SK-N-SH (cell line): ENCODE data around the gene NADK. TPM values are rescaled to one million over a fixed set of nuclear protein-coding genes. Genes with fewer than 3 reads are reported as not detected.

Experiments used
- CTCF ChIA-PET: fragments of 300-600, 350-600 bp; formaldehyde crosslinking; extraction: SDS; loops from one replicate; lab custom pipeline; 2021; lab: Yijun Ruan, JAX
- POLR2A ChIA-PET: fragments of 350-600 bp; sonication (Branson Sonifier 250); formaldehyde crosslinking; extraction: SDS; loops from one replicate; lab custom pipeline; 2020; ENCODE audit warnings: antibody characterized with exemption, inconsistent platforms; lab: Yijun Ruan, JAX
- DNase-seq: peaks from one replicate; pipeline ENCODE4 v3.0.0; 2012
- H2AFZ ChIP-seq: fragments of 200-600 bp; sonication (generic); 2 replicates; pipeline ENCODE4 v1.8.1; 2016; ENCODE audit warnings: antibody characterized with exemption, mild to moderate bottlenecking, low read depth
- H3F3A ChIP-seq: fragments of 200-600 bp; sonication (generic); replicated peaks from 2 replicates; pipeline ENCODE3; 2016; ENCODE audit warnings: antibody characterized with exemption, mild to moderate bottlenecking; ENCODE audit not compliant: insufficient read depth
- H3K27ac ChIP-seq, 2 experiments: fragments of 200-500 bp in 1 of 2; fragments of 200-600 bp in 1 of 2; sonication (Bioruptor generic) in 1 of 2; sonication (generic), shearing (Covaris generic) in 1 of 2; 2 replicates each; pipeline versions ENCODE4 v1.5.1 to v1.6.1; 2014 to 2016; ENCODE audit warnings: low read depth in 2 of 2, inconsistent platforms in 1 of 2, low read length in 1 of 2, mild to moderate bottlenecking in 1 of 2, mixed read lengths in 1 of 2
- H3K27me3 ChIP-seq: fragments of 200-600 bp; sonication (generic), shearing (Covaris generic); 2 replicates; pipeline ENCODE4 v1.6.1; 2016; ENCODE audit warnings: mixed run types; ENCODE audit not compliant: insufficient read depth
- H3K36me3 ChIP-seq, 2 experiments: fragments of 200-500 bp in 1 of 2; fragments of 200-600 bp in 1 of 2; sonication (Bioruptor generic) in 1 of 2; sonication (generic) in 1 of 2; replicated peaks in 1 of 2; 2 replicates each; pipeline versions ENCODE3 to v1.5.1; 2014 to 2016; ENCODE audit warnings: low read length in 1 of 2, mild to moderate bottlenecking in 1 of 2; ENCODE audit not compliant: insufficient read depth in 2 of 2, control insufficient read depth in 1 of 2
- H3K4me1 ChIP-seq, 2 experiments: fragments of 200-500 bp in 1 of 2; fragments of 200-600 bp in 1 of 2; sonication (Bioruptor generic) in 1 of 2; sonication (generic), shearing (Covaris generic) in 1 of 2; 2 replicates each; pipeline versions ENCODE4 v1.5.1 to v1.6.1; 2014 to 2016; ENCODE audit warnings: low read depth in 1 of 2, low read length in 1 of 2, mixed run types in 1 of 2; ENCODE audit not compliant: insufficient read depth in 2 of 2, control insufficient read depth in 1 of 2
- H3K4me2 ChIP-seq: fragments of 200-600 bp; sonication (generic), shearing (Covaris generic); 2 replicates; pipeline ENCODE4 v1.6.1; 2017; ENCODE audit warnings: mixed run types
- H3K4me3 ChIP-seq, 2 experiments: fragments of 200-500 bp in 1 of 2; fragments of 200-600 bp in 1 of 2; sonication (Bioruptor generic) in 1 of 2; sonication (generic), shearing (Covaris generic) in 1 of 2; 2 replicates each; pipeline versions ENCODE4 v1.5.1 to v1.8.1; 2014 to 2016; ENCODE audit warnings: low read depth in 2 of 2, inconsistent platforms in 1 of 2, low read length in 1 of 2, mild to moderate bottlenecking in 1 of 2, mixed read lengths in 1 of 2, moderate library complexity in 1 of 2
- H3K79me2 ChIP-seq: fragments of 200-600 bp; sonication (generic); 2 replicates; pipeline ENCODE4 v1.8.1; 2017; ENCODE audit warnings: mild to moderate bottlenecking; ENCODE audit not compliant: insufficient read depth
- H3K9ac ChIP-seq: fragments of 200-600 bp; sonication (generic); 2 replicates; pipeline ENCODE4 v1.6.1; 2017; ENCODE audit warnings: mixed run types
- H3K9me2 ChIP-seq: fragments of 200-600 bp; sonication (generic); 2 replicates; pipeline ENCODE4 v1.6.1; 2017; ENCODE audit warnings: mixed run types
- H3K9me3 ChIP-seq: fragments of 200-600 bp; sonication (generic); 2 replicates; pipeline ENCODE4 v1.6.1; 2017; ENCODE audit warnings: mixed run types, mild to moderate bottlenecking, moderate library complexity
- H4K20me1 ChIP-seq: fragments of 200-600 bp; sonication (generic); 2 replicates; pipeline ENCODE4 v1.6.1; 2017; ENCODE audit warnings: mild to moderate bottlenecking, mixed run types; ENCODE audit not compliant: insufficient read depth
- ELF1 ChIP-seq: IDR thresholded peaks from 2 replicates; pipeline ENCODE4 v1.4.0; 2012
- FOSL2 ChIP-seq: IDR thresholded peaks from 2 replicates; pipeline ENCODE4 v1.4.0; 2012; ENCODE audit warnings: low read depth, mild to moderate bottlenecking, moderate library complexity, borderline replicate concordance
- FOXM1 ChIP-seq: IDR thresholded peaks from 2 replicates; pipeline ENCODE4 v1.4.0; 2012; ENCODE audit warnings: low read depth, mild to moderate bottlenecking
- GABPA ChIP-seq: IDR thresholded peaks from 2 replicates; pipeline ENCODE4 v1.4.0; 2012; ENCODE audit warnings: low read depth, mild to moderate bottlenecking
- GATA2 ChIP-seq: sonication (generic); formaldehyde crosslinking; IDR thresholded peaks from 2 replicates; pipeline ENCODE4 v1.5.0; 2020; ENCODE audit warnings: mild to moderate bottlenecking, missing genetic modification reagents
- IRF3 ChIP-seq: fragments of 150-350 bp; IDR thresholded peaks from 2 replicates; pipeline ENCODE4 v1.6.1; 2016; ENCODE audit warnings: mild to moderate bottlenecking, low read depth, low read length
- MAX ChIP-seq: IDR thresholded peaks from 2 replicates; pipeline ENCODE4 v1.4.0; 2012; ENCODE audit warnings: low read depth
- MXI1 ChIP-seq: IDR thresholded peaks from 2 replicates; pipeline ENCODE4 v1.6.1; 2012; ENCODE audit warnings: mild to moderate bottlenecking, low read depth, low read length, improper control_type of control experiment
- NFIC ChIP-seq: IDR thresholded peaks from 2 replicates; pipeline ENCODE4 v1.4.0; 2012; ENCODE audit warnings: borderline replicate concordance
- NRF1 ChIP-seq: IDR thresholded peaks from 2 replicates; pipeline ENCODE4 v1.6.1; 2012; ENCODE audit warnings: low read depth, mild to moderate bottlenecking, low read length
- PBX3 ChIP-seq: IDR thresholded peaks from 2 replicates; pipeline ENCODE4; 2012
- POLR2AphosphoS5 ChIP-seq: IDR thresholded peaks from 2 replicates; pipeline ENCODE4 v1.6.1; 2012; ENCODE audit warnings: low read depth, low read length
- RCOR1 ChIP-seq: fragments of 150-350 bp; IDR thresholded peaks from 2 replicates; pipeline ENCODE4 v1.6.1; 2017; ENCODE audit warnings: antibody characterized with exemption, low read length
- RFX5 ChIP-seq: IDR thresholded peaks from 2 replicates; pipeline ENCODE4 v1.6.1; 2012; ENCODE audit warnings: mild to moderate bottlenecking, improper control_type of control experiment, low read length
- RXRA ChIP-seq: IDR thresholded peaks from 2 replicates; pipeline ENCODE4 v1.4.0; 2012; ENCODE audit warnings: low read depth, mild to moderate bottlenecking, borderline replicate concordance
- SIN3A ChIP-seq: IDR thresholded peaks from 2 replicates; pipeline ENCODE4 v1.6.1; 2012; ENCODE audit warnings: low read depth, mild to moderate bottlenecking, low read length, moderate library complexity, borderline replicate concordance
- SMC3 ChIP-seq: IDR thresholded peaks from 2 replicates; pipeline ENCODE4 v1.6.1; 2012; ENCODE audit warnings: low read depth, low read length, improper control_type of control experiment
- TAF1 ChIP-seq: IDR thresholded peaks from 2 replicates; pipeline ENCODE4 v1.6.1; 2012; ENCODE audit warnings: low read depth, mild to moderate bottlenecking, low read length, moderate library complexity, borderline replicate concordance
- TCF12 ChIP-seq: IDR thresholded peaks from 2 replicates; pipeline ENCODE4 v1.4.0; 2012
- USF2 ChIP-seq: fragments of 150-350 bp; IDR thresholded peaks from 2 replicates; pipeline ENCODE4 v1.6.1; 2017; ENCODE audit warnings: antibody characterized with exemption, low read length, low read depth, borderline replicate concordance
- YY1 ChIP-seq: IDR thresholded peaks from 2 replicates; pipeline ENCODE4 v1.4.0; 2012; ENCODE audit warnings: low read depth, mild to moderate bottlenecking
- ZBTB33 ChIP-seq: IDR thresholded peaks from 2 replicates; pipeline ENCODE4 v1.4.0; 2012; ENCODE audit warnings: low read depth, borderline replicate concordance
- WGBS: methylation state at CpG from one replicate; pipeline ENCODE4 v1.1.6; 2017; ENCODE audit warnings: low lambda C conversion rate; 5-methylcytosine and 5-hydroxymethylcytosine counted together
- polyA plus RNA-seq, 3 experiments: library from polyadenylated mRNA; depleted of rRNA; stranded (reverse); fragments of >200 nt; gene quantifications; 2 replicates each; pipeline ENCODE4 v1.2.3, GENCODE V29; 2012

The NADK gene
- polyA plus RNA-seq, 1 of the 3 experiments (the other 2 are of a cell fraction): 70.4 TPM

GRCh38 chr1:1778663-1779319, 521 bp upstream of the NADK start (continued):
- TF ChIP-seq RCOR1: no peak
- no peak for TF ChIP-seq SIN3A
- TF ChIP-seq NFIC: no peak
- no peak for TF ChIP-seq ZBTB33
- no peak for TF ChIP-seq SMC3
- TF ChIP-seq MXI1: peak; percentile 0; the same call in 1 of the 2 replicates
- TF ChIP-seq NRF1: no peak
- TF ChIP-seq PBX3: no peak

- CTCF ChIA-PET: interaction anchor here (1.2 to 5.6 kb wide), 3 partner anchors 11 to 129 kb away, joined by 3 to 54 read pairs (median 9); no protein-coding TSS in a partner anchor
Measured at GRCh38 chr1:1777583-1777899, 729 bp downstream of the NADK start.

More at GRCh38 chr1:1777583-1777899, 729 bp downstream of the NADK start:
- H3K4me1 ChIP-seq: peaks cover 4 to 35% of the 10 kb centered on the region in 2 experiments; a peak in 2 of 4 replicates
- H2AFZ ChIP-seq: peak overlapping the region; percentile 70
- peak overlapping the region; percentile 91 for H3K4me2 ChIP-seq
- peak overlapping the region; percentile 74 for H3K9ac ChIP-seq
- H4K20me1 ChIP-seq: peaks cover 19% of the 10 kb centered on the region
- DNase-seq: peak; percentile 47
- no peaks in the 10 kb centered on the region for H3K27me3 ChIP-seq
- 0% methylated on average over 6 of the region's 6 CpGs for WGBS
- POLR2A ChIA-PET: no interaction called here
- H3F3A ChIP-seq: peaks cover 28% of the 10 kb centered on the region
- peaks cover 55% of the 10 kb centered on the region for H3K79me2 ChIP-seq
- peak overlapping the region; percentile 59 to 67; a peak in 3 of 4 replicates for H3K27ac ChIP-seq
- TF ChIP-seq SIN3A (no peak), PBX3 (no peak), TAF1 (no peak), FOSL2 (no peak), YY1 (no peak), NFIC (no peak), TCF12 (no peak), USF2 (no peak), NRF1 (no peak), RFX5 (no peak), RXRA (no peak), ZBTB33 (no peak), POLR2AphosphoS5 (no peak), GABPA (no peak), IRF3 (no peak), GATA2 (CRISPR knock-in tag) (no peak), MAX (no peak), FOXM1 (no peak), ELF1 (no peak)
- H3K9me3 ChIP-seq: no peaks in the 10 kb centered on the region
- H3K4me3 ChIP-seq: peak overlapping the region; percentile 71 to 80
- H3K9me2 ChIP-seq: no peaks in the 10 kb centered on the region
- peaks cover 2 to 3% of the 10 kb centered on the region in 2 experiments for H3K36me3 ChIP-seq
